NCI-H460 (cell line): ENCODE measurements around the gene UAP1. TPM values are rescaled to one million over a fixed set of nuclear protein-coding genes. Genes with fewer than 3 reads are reported as not detected.

ENCODE experiments used
- DNase-seq: peaks from one replicate; pipeline ENCODE4 v3.0.0-alpha.2; 2016; ENCODE audit warnings: low read depth; ENCODE audit errors: extremely low read depth
- total RNA-seq: library from RNA; depleted of rRNA; stranded (reverse); fragments of >200 nt; shearing (Covaris generic); gene quantifications from 2 replicates; pipeline ENCODE4 v1.2.3, GENCODE V29; 2014

The UAP1 gene
- total RNA-seq, 1 experiment from 2014 or later, result 53.8 TPM

- no peak for DNase-seq
Measured at GRCh38 chr1:162612606-162613400, 51.3 kb downstream of the UAP1 start.

- DNase-seq, result no peak
Measured at GRCh38 chr1:162616848-162617247, 55.3 kb downstream of the UAP1 start.

DNA sequence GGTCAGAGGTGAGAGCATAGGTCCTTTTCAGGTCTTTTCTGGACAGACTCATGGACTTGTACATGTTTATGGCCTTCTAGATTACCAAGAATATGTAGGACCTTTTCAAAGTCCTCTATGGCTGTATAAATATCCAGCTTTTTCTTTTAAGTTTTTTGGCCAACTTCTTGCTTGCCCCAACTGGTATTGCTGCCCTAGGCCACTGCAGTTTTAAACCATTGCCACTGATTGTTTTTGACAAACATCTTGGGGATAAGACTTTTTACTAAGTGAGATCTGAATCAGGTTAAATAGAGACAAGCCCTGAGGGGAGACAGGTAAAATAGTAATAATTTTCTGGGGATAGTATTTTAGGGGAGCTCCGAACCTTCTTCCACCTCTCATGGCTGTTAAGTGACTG lies 56.0 kb downstream of the UAP1 start:
- DNase-seq, result no peak

DNA sequence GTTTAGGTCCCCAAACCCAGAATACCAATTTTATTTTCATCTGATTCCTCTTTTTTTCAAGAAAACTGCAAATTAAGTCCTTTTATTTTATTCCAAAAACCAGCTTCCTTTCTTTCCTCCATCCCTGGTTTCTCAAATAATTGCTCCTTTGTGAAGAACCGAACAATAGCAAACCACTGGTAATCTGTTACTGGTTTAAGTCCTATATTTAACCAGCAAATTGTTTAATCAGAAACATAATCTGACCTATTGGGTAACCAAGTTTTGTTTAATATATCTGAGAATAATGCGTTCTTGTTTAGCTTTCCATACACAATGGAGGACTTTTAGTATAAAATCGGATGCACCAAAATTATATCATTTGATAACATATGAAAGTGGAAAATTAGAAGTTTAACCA lies 57.6 kb downstream of the UAP1 start:
- no peak for DNase-seq

DNA sequence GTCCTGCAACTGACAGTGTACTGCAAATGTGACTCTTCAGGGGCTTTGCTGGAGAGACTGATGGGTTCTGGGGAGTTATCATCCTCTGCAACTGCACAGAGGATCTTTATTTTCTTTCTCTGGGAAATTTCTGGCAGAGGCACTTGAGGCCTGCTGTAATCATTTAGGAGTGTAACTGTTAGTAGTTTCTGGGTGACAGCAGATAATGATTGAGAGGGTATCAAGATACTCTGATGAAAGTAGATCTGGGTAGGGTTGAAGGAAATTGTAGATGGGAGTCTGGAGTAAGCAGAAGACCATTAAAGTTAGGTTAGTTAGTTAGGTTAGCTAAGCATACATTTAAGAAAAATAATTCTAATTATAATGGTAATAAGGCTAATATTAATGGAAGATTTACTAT lies 59.7 kb downstream of the UAP1 start:
- no peak for DNase-seq

DNA sequence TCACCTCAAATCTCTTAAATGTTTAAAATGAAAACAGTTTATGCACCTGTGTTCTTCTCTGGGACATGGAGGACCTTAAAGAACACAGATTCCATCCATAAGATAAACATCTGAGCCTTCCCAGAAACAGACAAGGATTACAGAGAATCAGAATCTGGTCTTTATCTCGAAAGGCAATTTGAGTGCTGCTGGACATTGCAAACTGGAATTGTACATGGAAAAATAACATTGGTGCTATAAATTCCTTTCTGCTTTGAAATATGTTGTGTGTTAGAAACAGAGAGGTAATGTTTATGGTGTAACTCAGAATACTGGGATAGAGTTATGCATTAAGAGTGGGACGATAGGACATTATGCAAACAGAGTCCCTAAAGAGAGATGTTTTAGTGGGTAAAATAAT lies 64.2 kb downstream of the UAP1 start:
- DNase-seq, result no peak

DNA sequence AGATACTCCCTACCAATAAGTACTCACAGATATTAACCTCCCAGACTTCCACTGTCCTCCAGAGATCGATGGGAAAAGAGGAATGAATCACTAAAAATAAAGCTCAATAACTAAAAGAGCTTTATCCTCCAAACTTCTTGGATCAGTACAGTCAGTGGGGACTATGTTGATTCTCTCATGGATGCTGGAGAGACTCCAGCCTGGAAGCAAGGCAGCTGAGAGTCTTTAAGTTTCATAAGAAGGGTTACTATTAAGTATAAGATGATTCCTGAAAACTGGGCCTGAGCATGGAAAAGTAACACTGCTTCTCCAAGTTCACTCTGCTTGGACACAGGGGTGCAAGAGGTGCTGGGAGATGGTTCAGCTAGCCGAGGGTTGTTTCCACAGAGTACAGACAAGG lies 64.6 kb downstream of the UAP1 start:
- no peak for DNase-seq

DNA sequence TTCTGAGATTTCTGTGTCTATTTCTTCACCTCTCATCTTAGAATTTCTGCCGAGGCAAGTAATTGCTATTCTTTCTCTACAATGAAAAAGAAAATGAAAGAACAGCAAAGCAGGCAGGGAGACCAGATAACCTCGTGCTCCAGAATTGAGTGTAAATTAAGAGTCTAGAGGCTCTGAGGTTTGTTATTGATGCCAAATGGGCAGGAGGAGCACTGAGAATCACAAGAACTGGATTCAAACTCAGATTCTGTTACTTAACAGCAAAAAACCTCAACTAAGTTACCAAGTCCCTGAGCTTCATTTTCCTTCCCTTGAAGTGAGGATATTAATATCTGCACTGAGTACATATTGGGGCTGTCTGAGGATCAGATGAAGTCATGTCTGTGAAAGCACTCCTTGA lies 65.2 kb downstream of the UAP1 start:
- DNase-seq, result no peak

DNA sequence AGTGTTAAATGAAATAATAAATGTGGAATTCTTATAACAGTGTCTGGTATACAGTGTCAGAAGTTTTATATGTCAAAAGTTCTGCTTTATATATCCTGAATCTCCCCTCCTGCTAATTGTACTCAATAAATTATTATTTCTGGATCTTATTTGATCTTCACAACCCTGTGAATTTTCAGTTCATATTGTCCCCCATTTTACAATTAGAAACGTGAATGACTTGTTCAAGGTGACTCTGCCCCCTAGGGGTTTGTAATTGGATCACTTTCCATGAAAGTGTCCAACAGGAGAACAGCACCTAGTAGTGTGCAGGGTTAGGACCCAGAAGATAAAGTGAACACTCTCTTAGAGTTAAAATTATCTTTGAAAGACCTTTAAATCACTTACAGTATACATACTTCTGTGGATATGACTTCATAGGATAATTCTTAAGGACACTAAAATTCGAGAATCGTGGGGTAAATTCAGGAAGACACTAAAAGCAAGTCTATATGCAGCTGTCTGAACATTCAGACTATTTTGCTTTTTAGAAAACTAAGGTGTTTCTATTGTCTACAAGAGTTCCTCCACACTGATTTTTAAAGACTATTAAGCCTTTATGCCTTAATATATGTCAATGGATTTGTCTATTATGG lies 66.3 kb downstream of the UAP1 start:
- DNase-seq, result peak; percentile 29

GRCh38 chr1:162629077-162629627 lies 67.6 kb downstream of the UAP1 start:
- DNase-seq, result no peak

DNA sequence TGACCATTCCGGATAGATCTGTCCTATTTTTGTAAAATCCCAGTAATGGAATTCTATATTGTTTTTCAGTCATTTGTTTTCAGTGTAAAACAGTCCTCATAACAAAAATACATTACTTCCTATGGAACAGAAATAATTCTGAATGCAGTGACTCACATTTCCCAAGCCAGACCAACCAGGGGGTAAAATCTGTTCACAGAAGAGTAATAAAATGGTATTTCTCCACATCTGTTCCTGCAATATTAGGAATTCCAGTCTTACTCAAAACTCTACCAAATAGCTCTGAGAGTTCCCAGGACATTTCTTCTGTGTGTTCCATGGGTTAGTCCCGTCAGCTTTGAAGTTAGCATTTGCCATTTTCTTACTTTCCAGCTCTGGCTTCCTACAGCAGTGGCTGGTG lies 68.1 kb downstream of the UAP1 start:
- no peak for DNase-seq

- no peak for DNase-seq
Measured at GRCh38 chr1:162631546-162632191, 70.1 kb downstream of the UAP1 start.

GRCh38 chr1:162632217-162632666 lies 70.7 kb downstream of the UAP1 start, which contains the start of gene DDR2:
TSS of gene DDR2 (plus strand) at chr1:162632464. CDS start at chr1:162719064, 86,600 bp downstream.
- DNase-seq, result no peak

- no peak for DNase-seq
Measured at GRCh38 chr1:162632698-162633080, 71.2 kb downstream of the UAP1 start.

- no peak for DNase-seq
Measured at GRCh38 chr1:162633081-162633762, 71.7 kb downstream of the UAP1 start.

DNA sequence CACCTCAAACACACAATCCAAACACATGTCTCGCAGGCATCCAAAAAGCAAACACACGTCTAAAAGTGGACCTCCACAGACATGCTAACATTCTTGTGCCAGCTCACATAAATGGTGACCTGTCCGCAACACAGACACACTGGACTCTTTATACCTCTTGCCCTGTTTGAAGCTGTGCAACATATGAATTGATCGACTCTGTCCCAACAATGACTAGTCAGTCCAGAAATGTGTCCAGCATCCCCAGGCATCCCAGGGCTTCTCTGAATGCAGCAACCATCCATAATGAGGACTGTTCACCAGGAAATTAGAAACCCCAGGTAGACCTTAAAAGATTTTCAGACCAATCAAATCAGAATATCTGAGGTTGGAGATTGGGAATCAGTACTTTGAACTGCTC lies 73.9 kb downstream of the UAP1 start:
- DNase-seq, result no peak

GRCh38 chr1:162639718-162640117 lies 78.2 kb downstream of the UAP1 start:
- DNase-seq, result no peak

DNA sequence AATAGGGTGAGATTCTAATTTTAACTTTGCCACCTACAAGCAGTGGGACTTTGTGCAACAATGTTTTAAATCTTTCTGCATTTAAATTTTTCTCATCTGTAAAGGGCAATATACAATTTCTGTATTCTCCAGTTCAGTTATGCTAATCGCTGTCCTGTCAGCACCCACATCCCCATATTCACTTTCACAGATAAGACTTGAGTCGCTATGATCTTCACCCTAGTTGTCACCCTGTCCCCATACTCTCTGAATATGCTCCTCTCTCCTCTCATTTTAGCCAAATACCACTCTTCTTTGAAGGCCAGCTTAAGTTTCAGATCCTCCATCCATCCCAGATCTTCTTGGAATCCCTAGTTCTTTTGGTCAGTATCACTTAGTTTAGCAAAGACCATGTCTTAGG lies 79.6 kb downstream of the UAP1 start:
- DNase-seq, result no peak

DNA sequence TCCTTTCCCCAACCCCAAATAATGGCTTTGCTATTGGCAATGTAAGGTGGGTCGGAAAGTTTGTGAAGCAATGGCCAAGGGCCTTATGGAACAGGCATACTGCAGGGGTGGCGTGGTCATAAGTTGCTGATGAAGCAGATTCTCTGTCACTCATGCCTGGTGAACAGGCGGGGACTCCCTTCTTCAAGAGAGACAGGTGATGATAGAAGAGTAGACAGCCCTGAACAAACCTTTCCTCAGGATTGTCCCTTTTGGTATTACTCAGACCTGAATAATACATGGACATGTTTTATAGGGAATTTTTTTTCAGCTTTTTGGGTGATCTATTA lies 83.4 kb downstream of the UAP1 start:
- DNase-seq, result no peak

GRCh38 chr1:162645666-162646065 lies 84.1 kb downstream of the UAP1 start:
- DNase-seq, result no peak

DNA sequence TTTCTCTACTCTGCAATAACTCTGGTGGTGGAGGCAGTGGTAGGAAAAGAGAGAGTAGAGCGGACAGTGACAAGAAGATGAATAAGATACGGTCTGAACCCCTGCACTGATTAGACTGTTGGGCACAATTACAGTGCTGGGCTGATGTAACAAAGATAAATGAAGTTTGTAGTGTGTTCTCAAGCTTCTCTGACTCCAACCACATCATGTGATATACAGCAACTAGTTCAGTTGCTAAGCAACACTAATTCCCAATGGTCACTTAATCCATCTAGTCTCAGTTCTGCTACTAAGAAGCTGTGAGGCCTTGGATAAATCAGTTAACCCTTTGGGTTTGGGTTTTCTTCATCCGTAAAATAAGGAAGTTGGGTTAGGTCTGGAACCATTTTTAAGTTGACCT lies 88.1 kb downstream of the UAP1 start:
- no peak for DNase-seq
